T-helper 2 cell (primary cell): Measurements from ENCODE around the gene WDR33.

Source experiments
- DNase-seq, 5 experiments: peaks; one replicate each; pipeline versions ENCODE4 v3.0.0 to v3.0.0-alpha.2; 2012 to 2022

The WDR33 gene

GRCh38 chr2:127694986-127695385, 116.0 kb downstream of the WDR33 start:
- no peak for DNase-seq

- no peak for DNase-seq
These were observed 120.3 kb downstream of the WDR33 start for GRCh38 chr2:127690696-127691095.

- DNase-seq: no peak
These were observed 122.6 kb downstream of the WDR33 start for GRCh38 chr2:127688405-127688804.

GRCh38 chr2:127685410-127686080, 125.4 kb downstream of the WDR33 start:
- DNase-seq: no peak

- no peak for DNase-seq
These were observed 127.2 kb downstream of the WDR33 start for GRCh38 chr2:127683757-127684156.

GRCh38 chr2:127683056-127683455, 127.9 kb downstream of the WDR33 start:
- DNase-seq: no peak

- DNase-seq: no peak
These were observed 128.8 kb downstream of the WDR33 start for GRCh38 chr2:127681976-127682857.

GRCh38 chr2:127681288-127681804, 129.6 kb downstream of the WDR33 start:
- no peak for DNase-seq

GRCh38 chr2:127680706-127681287, 130.2 kb downstream of the WDR33 start:
- no peak for DNase-seq

GRCh38 chr2:127679680-127680361, 131.2 kb downstream of the WDR33 start:
- no peak for DNase-seq

- DNase-seq: no peak
These were observed 132.0 kb downstream of the WDR33 start for GRCh38 chr2:127678991-127679390.

- no peak for DNase-seq
These were observed 132.4 kb downstream of the WDR33 start for GRCh38 chr2:127678531-127678930.

- DNase-seq: no peak
These were observed 134.1 kb downstream of the WDR33 start for GRCh38 chr2:127676906-127677305.

- DNase-seq: no peak
These were observed 135.4 kb downstream of the WDR33 start, which contains the start of gene LIMS2 for GRCh38 chr2:127675331-127676261. LIMS2 (minus strand) TSS chr2:127675530; CDS start chr2:127675024, 506 bp downstream.

GRCh38 chr2:127674241-127675209, 136.4 kb downstream of the WDR33 start:
- DNase-seq: peak in 1 of 5 experiments; percentile 25

- no peak for DNase-seq
These were observed 137.5 kb downstream of the WDR33 start for GRCh38 chr2:127673291-127674069.

GRCh38 chr2:127672341-127673224, 138.4 kb downstream of the WDR33 start:
- DNase-seq: no peak

- DNase-seq: no peak
These were observed 139.2 kb downstream of the WDR33 start for GRCh38 chr2:127671557-127672302.
